ENCODE measurements around the gene SLC33A1. TPM values are rescaled to one million over a fixed set of nuclear protein-coding genes. Genes with fewer than 3 reads are reported as not detected.
"Not testable (repeated sequence)": the region's sequence is repeated elsewhere in the genome, so short reads cannot be mapped to it uniquely, and the experiment has no call there.

The SLC33A1 gene
- total RNA-seq, result 35.9 and 37.5 TPM in 2 replicates

DNA sequence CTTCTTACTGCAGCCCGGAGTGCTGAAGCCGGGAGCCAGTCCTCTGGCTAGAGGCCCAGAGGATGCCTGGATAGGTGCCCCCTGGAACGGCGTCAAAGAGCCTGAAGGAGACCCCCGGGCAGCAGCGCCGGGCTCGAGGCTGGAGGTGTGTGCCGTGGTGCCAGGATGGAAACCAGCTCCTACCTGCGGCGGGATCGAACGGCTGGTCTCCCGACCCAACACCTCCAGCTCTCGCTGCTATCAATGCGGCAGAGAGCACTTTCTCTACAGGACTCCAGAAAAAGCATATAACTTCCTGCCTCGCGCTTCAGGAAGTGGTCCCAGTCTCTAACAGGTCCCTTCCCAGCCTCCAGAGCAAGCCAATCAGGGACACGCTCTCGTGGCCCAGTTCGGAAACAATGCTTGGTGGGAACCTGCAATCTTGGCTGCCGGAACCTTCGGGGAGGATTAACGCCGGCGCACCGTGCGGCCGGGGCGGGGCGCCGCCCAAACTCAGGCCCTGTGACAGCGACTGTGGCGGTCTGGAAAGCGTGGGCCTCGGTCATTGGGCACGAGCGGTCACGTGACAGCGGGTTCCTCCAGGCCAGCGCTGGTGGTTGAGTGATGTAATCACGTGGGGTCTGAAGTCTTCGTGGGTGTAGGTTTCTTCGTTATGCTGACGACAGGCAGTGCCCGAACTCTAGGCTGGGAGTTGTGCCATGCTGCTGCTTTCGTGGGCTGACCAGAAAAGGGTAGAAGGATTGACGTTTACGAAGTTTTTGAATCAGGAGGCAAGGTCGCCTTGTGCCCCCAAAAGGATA lies at the start of gene SLC33A1:
SLC33A1 (minus strand) TSS at position 287 of the 800 bp plus-strand sequence. CDS start 430 bp downstream, outside the sequence.
- intact Hi-C loops (cut with micrococcal nuclease), result loop anchor here (1.0 to 2.0 kb wide), 8 partner anchors 8 to 1530 kb away; partner anchors contain the start of genes C3orf33, DHX36, GMPS and TIPARP

DNA sequence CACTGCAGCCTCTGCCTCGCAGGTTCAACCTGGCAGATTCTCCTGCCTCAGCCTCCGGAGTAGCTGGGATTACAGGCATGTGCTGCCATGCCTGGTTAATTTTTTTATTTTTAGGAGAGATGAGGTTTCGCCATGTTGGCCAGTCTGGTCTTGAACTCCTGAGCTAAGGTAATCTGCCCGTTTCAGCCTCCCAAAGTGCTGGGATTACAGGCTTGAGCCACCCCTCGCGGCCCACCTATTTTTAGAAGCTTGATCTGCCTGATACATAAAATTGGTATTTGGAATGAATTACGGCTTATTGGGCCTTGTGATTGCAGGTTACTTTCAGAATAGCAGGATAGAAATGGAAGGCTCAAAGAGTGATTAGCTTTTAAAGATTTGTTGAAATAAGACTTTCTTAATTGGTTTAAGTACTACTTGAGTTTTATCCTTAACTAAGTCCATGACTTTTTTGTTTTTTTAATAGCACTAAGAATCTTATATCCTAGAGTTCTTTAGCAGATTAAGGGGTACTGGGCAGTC lies 41.2 kb upstream of the SLC33A1 start:
- intact Hi-C loops (cut with micrococcal nuclease), result no loop called here

DNA sequence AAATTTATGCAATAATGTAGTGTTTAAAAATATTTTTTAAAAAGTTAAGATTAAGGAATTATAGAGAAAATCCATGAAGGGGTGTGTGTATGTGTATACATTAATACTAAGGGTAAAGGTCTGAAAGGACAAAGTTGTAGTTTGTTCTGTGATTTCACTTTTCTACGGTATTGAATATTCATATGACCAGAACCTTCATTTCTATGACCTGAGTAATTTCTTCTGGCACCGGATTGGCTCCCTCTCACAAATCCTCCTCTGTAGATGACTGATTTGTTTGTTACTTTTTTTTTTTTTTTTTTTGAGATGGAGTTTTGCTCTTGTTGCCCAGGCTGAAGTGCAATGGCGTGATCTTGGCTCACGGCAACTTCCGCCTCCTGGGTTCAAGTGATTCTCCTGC lies 37.1 kb upstream of the SLC33A1 start:
- intact Hi-C loops (cut with micrococcal nuclease), result no loop called here

DNA sequence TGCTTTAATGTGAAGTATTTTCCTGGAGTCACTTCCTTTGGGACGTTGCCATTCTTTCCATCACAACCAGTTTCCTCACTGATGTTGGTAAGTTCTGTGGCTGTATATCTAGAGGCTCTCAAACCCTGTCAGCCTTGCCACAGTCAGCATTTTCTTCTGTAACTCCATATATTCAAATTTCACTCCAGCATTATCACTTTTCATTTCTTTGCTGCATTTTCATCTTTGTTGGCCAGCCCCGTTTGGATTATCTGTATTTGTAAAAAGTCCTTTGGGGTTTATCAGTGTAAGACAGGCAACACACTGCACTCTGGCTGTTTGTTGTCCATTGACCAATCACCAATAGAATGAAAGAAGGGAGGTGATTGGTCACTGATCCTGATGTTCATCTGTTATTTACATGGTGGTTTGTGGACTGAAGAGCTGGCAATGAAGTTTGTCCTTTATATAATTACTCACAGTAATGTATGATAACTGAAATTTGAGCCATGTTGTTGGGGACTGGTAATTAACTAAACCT lies 36.5 kb upstream of the SLC33A1 start:
- intact Hi-C loops (cut with micrococcal nuclease), result no loop called here

DNA sequence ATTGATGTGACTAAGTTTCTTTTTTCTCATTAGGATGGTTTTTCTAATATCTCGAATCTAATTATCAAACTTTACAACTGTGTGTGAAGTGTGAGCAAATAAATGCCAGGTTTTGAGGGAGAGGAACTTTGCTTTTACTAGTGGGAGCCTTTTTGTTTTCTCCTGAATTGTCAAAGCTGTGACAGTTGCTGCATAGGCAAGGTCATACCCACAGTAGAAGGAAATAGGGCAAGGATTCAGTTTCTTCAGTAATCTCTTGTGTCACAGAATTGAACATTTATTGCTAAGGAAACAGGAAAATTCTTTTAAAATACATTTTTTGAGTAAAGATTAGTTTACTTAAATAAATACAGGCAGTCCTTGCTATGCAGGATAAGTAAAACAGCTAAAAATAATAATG lies 35.7 kb upstream of the SLC33A1 start:
- intact Hi-C loops (cut with micrococcal nuclease), result no loop called here

DNA sequence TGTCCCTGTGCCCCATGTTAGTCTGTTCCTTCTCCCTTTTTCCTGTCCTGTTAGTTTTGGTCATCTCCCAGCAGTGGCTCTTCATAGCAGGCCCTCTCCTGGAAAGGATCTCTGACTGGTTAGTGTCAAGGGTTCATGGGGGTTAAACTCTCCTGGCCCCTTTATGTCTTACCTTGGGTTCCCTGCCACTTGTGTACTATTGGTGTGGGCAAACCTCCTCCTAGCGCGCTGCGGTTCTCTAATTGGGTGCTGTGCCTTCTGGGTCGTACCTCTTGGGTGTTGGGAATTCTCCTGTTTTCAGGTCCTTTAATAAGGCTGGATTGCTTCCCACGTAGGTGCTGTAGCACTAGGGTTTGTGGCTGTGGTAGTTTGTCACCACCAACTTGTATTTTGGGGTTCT lies 35.0 kb upstream of the SLC33A1 start:
- intact Hi-C loops (cut with micrococcal nuclease), result no loop called here

DNA sequence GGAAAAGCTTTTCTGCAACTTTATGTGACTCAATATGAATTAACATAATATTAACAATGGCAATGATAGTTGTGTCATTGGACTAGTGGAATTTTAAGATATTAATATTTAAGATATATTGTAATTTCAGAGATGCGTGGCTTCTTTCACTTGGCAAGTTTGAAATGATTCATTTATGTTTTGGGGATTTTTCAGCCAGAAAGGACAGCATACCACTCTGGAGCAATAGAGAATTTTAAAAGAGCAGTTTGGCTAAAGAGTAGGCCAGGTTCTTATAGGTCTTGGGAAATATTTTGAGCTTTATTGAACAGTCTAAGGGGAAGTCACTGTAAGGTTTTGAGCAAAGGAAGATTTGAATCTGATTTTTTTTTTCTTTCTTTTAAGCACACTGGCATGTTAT lies 32.7 kb upstream of the SLC33A1 start:
- intact Hi-C loops (cut with micrococcal nuclease), result no loop called here

DNA sequence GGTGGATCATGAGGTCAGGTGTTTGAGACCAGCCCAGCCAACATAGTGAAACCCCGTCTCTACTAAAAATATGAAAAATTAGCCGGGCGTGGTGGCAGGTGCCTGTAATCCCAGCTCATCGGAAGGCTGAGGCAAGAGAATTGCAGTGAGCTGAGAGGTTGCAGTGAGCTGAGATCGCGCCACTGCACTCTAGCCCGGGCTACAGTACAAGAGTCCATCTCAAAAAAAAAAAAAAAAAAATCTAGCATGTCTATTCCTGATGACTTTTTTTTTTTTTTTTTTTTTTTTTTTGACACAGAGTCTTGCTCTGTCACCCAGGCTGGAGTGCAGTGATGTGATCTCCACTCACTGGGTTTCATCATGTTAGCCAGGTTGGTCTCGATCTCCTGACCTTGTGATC lies 32.1 kb upstream of the SLC33A1 start:
- intact Hi-C loops (cut with micrococcal nuclease), result not testable (repeated sequence)

DNA sequence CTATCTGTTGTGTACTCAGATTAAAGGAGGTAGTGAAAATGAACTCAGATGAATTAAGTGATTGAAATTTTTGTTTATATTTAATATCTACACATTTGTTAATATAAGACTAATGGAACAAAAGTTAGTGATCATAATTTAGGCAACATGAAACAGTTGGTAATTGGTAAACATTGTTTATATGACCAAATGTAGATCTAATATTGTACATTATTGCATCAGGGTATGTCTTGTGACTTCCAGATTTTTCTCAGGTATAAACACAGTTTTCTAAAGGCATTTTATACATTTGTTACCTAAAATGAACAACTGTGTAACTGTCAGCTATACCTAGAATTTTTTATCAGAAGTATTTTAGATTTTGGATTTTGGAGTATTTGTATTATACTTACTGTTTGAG lies 31.1 kb upstream of the SLC33A1 start:
- intact Hi-C loops (cut with micrococcal nuclease), result no loop called here

DNA sequence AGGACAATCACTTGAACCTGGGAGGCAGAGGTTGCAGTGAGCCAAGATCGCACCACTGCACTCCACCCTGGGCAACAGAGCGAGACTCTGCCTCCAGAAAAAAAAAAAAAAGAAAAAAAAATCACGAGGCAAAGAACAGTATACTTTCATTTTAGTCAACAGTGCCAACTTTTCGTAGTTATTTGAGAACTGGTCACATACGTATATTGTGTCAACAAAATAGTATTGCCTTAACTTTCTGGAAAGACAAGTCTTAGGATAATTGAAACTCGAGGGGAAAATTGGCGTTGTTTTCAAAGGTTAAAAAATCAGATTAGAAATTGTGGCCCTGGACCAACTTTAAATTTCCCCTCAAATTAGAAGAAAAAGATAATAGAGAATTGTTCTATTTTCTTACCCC lies 30.1 kb upstream of the SLC33A1 start:
- intact Hi-C loops (cut with micrococcal nuclease), result no loop called here

DNA sequence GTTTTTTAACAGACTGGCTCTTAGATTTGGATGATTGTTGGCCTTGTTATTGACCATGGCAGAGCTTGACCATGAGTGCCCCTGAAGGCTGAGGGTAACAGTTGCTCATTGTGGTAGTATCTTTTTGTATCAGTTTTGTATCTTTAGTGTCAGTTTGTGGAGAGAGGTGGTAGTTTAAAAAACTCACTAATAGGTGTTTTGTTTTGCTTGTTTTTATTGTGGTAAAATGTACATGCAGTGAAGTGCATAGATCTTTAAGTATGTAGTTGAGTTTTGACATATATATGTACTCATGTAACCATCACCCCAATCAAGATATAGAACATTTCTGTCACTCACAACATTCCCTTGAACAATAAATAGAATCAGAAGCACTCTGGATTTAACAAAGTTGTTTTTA lies 26.1 kb upstream of the SLC33A1 start:
- intact Hi-C loops (cut with micrococcal nuclease), result no loop called here

DNA sequence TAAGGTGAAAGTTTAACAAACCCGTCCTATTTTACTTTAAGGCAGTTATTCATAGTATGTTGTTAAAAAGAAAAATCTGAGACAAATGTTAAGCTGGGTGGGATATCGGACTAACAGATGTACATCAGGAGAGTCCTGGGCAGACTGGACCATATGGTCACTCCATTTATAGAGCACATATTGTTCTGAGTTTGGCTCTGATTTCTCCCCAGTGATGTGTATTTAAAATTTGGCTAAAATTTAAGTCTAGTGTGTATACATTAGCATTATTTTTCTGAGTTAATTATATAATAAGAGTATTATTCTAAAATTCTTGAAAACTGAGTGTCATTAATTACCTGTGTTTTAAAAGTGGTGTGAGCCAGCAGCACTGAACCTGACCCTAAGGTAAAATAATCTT lies 22.3 kb upstream of the SLC33A1 start:
- intact Hi-C loops (cut with micrococcal nuclease), result loop anchor here (10.0 kb wide), 2 partner anchors 608 to 678 kb away; partner anchors contain the start of gene SSR3

DNA sequence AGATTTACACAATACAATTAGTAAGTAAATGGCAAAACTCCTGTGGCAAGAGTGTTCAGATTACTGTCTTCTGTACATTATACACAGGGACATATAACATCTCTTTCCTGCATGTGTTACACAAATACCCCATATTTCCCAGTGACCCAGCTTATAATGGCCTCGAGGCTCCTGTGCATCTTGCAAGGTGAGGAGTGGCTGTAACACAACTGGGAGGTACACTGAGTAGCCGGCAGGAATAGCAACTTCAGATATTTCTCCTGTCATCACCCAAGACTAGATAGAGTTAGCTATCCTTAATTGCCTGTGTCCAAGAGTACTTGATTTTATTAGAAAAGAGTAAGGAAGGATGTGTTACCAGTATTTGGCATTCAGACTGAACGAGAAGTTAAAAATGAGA lies 21.8 kb upstream of the SLC33A1 start:
- intact Hi-C loops (cut with micrococcal nuclease), result loop anchor here (10.0 kb wide), 2 partner anchors 609 to 679 kb away; partner anchors contain the start of gene SSR3

DNA sequence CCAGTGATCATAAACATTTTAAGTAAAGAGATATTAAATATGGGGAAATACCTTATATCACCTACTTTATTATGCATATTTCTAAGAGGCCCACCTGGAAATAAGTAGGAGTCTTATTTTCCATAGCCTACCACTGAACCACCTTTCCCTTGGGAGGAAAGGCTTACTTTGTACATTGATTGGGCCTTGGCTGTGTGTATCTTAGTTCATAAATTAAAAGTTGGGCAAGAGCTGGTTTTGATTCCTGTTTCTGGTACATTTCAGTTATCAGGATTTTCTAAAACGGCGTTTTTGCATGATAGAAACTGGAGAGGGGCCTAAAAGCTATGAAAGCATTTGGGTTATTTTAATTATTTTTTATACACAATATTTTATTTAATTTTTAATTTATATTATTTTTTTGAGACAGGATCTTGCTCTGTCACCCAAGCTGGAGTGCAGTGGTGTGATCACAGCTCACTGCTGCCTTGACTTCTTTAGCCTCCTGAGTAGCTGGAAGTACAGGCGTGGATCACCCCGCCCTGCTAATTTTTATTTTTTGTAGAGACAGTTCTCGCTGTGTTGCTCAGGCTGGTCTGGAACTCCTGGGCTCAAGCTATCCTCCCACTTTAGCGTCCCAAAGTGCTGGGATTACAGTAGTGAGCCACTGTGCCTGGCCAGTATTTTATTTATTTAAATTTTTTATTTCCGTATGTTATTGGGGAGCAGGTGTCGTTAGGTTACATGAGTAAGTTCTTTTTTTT lies 18.8 kb upstream of the SLC33A1 start:
- intact Hi-C loops (cut with micrococcal nuclease), result loop anchor here (5.0 to 10.0 kb wide), 5 partner anchors 126 to 1551 kb away; partner anchors contain the start of genes DHX36, PLCH1 and SSR3

DNA sequence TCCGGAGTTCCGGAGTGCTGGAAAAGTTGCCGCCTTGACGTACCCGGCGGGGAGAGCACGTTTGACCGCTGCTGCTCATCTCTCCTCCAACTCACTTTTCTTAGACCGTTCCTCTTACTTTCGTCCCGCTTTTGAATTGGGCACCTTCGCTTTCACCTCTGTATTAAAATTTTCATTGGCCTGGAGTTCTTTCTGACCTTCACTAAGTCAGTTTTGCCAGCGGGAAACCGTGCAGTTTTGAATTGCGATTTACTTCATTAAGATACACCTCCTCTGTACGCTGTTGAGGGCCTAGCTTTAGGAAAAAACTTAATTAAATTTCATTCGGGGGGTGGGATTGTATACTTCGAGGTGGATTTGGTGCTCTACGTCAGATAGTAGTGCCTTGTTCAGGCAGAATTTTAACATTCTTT lies 17.5 kb upstream of the SLC33A1 start:
- intact Hi-C loops (cut with micrococcal nuclease), result loop anchor here (5.0 to 10.0 kb wide), 5 partner anchors 124 to 1549 kb away; partner anchors contain the start of genes DHX36, PLCH1 and SSR3

DNA sequence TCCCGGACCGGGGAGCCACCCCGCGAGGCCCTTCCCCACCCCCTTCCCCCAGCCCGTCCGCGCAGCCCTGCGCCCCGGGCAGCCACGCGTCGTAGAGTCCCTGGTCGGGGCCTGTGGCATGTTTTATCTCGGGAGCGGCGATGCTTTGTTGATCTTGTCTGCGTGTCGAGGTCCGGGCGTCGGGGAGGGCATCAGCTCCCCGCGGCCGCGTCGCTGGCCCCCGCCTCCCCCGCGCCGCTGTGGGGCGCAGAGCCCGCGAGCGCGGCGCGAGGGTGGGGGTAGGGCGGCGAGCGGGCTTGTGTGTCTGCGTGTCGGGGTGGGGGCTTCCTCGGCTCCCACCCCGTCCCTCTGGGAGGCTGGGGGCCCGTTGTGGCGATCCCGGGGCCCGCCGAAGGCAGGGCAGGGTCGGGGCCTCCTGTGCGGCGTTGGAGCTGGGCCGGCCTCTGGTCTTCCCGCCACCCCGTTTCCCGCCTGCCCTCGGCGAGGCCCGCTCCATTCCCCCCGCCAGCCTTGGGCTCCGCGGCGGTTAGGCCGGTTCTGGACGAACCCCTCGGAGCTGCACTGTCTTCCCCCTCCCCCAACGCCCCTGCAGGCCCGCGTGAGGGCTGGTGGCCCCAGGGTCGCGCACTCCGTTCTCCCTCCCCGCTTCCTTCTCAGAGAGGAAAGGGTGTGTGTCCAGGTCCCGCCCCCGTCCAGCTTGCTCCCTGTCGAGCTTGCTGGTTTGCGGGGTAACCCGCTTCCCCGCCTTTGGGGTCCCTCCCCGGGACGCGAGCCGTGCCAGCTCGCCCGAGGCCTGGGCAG lies 16.9 kb upstream of the SLC33A1 start:
- intact Hi-C loops (cut with micrococcal nuclease), result loop anchor here (1.0 to 10.0 kb wide), 8 partner anchors 9 to 1549 kb away; partner anchors contain the start of genes C3orf33, DHX36, PLCH1 and SLC33A1

DNA sequence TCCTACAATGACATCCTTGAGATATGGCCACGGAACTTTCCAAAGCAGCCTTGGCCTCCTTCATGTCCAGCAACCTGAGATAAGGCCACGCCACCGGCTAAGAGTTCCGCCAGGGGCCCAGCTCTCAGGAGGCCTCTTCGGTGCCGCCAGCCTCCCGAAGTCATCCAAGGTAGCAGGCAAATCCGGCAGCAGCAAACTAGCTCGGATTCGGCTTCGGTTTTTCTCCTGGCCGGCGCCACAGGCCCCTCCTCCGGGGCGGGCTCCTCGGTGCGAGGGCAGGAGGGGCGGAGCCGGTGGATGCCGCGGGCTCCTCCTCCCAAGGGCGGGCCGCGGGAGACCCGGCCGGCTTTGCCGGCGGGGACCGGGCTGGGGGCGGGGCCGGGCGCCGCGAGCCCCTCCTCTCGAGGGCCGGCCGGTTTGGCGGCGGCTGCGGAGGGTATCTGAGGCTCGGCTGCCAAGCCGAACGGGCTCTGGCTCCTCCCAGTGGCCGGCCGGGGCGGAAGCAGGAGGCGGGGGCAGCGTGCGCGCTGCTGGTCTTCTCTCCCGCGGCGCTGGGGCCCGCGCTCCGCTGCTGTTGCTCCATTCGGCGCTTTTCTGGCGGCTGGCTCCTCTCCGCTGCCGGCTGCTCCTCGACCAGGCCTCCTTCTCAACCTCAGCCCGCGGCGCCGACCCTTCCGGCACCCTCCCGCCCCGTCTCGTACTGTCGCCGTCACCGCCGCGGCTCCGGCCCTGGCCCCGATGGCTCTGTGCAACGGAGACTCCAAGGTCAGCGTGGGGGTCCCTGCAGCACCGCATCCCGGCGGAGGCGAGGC lies 16.1 kb upstream of the SLC33A1 start, which contains the start of gene GMPS:
GMPS (plus strand) TSS at position 518 of the 812 bp plus-strand sequence; CDS start at position 739, 221 bp downstream.
- intact Hi-C loops (cut with micrococcal nuclease), result loop anchor here (1.0 to 10.0 kb wide), 8 partner anchors 8 to 1548 kb away; partner anchors contain the start of genes C3orf33, DHX36, PLCH1 and SLC33A1

DNA sequence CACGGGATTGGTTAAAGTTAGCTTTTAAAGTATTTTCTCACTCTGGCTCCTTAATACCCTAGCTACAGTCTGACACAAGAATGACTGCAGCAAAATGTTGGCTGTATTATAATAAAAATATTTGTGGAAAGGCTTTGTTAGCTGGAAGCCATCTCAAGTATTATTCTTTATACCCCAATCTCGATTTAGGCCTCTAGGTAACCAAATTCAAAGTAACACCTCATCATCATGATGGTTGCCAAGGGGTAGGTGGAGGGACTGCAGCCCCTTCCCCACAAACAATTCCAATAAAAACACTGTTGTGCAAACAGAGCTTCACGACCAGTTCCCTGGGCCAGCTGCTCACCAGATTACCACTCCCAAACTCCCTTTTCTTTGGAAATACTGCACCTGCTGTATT lies 15.5 kb upstream of the SLC33A1 start:
- intact Hi-C loops (cut with micrococcal nuclease), result loop anchor here (1.0 to 10.0 kb wide), 8 partner anchors 7 to 1547 kb away; partner anchors contain the start of genes C3orf33, DHX36, PLCH1 and SLC33A1

DNA sequence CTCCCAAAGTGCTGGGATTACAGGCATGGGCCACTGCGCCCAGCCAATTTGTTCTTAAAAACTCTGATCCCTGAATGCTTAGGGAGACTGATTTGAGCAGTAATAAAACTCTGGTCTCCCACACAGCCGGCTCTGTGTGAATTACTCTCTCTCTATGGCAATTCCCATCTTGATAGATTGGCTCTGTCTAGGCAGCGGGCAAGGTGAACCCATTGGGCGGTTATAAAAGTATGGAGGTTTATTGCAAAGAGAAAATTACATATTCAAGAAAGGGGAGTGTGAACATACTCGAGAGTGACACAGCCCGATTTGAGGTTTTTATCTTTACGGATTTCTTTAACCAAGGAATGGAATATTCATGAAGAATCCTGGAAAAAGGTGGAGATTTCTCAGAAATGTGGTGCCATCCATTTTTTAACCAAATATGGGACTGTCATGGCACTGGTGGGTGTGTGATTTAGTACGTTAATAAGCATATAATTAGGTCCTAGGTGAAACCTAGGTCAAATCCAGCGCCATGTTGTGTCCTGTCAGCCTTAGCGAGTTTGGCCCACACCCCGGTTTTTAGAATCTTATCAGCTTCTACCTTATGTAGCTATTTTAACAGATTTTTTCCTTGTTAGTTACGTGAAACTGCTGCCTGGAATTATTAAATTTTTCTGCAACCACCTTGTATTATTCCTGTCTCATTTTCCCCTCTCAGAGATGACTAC lies 9.0 kb upstream of the SLC33A1 start:
- intact Hi-C loops (cut with micrococcal nuclease), result no loop called here

Data from T-helper 2 cell treated with Interferon-gamma antibody and Interleukin-4, amounts not matched to agents 100 ng/mL and 5 ng/mL, for 36 hours (primary cell).